Endothelial cell of umbilical vein (primary cell): ENCODE measurements around the gene UBE2C. TPM values are rescaled to one million over a fixed set of nuclear protein-coding genes. Genes with fewer than 3 reads are reported as not detected.

ENCODE experiments used
- BruUV-seq: library from RNA; stranded (reverse); fragments of 400-500 nt; replicated peaks from 2 replicates; lab custom pipeline; 2021; lab: Mats Ljungman, UMichigan
- CTCF ChIA-PET: fragments of 300-600, 350-600 bp; sonication (Branson Sonifier 250); formaldehyde crosslinking; loops from one replicate; lab custom pipeline; 2021; ENCODE audit warnings: antibody characterized with exemption, inconsistent platforms; lab: Charles Lee
- POLR2A ChIA-PET: fragments of 300-600, 350-600 bp; sonication (Branson Sonifier 250); formaldehyde crosslinking; loops from one replicate; lab custom pipeline; 2021; ENCODE audit warnings: antibody characterized with exemption, inconsistent platforms; lab: Charles Lee
- DNase-seq: peaks from one replicate; pipeline ENCODE4 v3.0.0-alpha.2; 2011; ENCODE audit warnings: low read depth, low spot score
- FAIRE-seq: peaks from 2 replicates; lab custom pipeline; 2011; peaks lifted over from hg19 to GRCh38; lab: Jason Lieb, UNC
- H2AFZ ChIP-seq: 2 replicates; pipeline ENCODE4 v1.6.0; 2012; ENCODE audit warnings: low read depth, low read length, control low read depth, inconsistent platforms
- H3K27ac ChIP-seq: 2 replicates; pipeline ENCODE4 v1.5.1; 2011; ENCODE audit warnings: low read depth, mild to moderate bottlenecking, control low read depth, low read length, moderate library complexity; ENCODE audit not compliant: insufficient read depth
- H3K27me3 ChIP-seq, 2 experiments: 2 replicates each; pipeline versions ENCODE4 v1.6.0 to v1.6.1; 2011; ENCODE audit warnings: low read length in 2 of 2, mixed read lengths in 1 of 2; ENCODE audit not compliant: control insufficient read depth in 2 of 2, insufficient read depth in 2 of 2
- H3K36me3 ChIP-seq, 2 experiments: 2 replicates in 1 of 2; 3 replicates in 1 of 2; pipeline ENCODE4 v1.5.1; 2011; ENCODE audit warnings: low read length in 2 of 2, mild to moderate bottlenecking in 1 of 2, moderate library complexity in 1 of 2; ENCODE audit not compliant: control insufficient read depth in 2 of 2, insufficient read depth in 2 of 2; ENCODE audit errors: extremely low read depth in 1 of 2
- H3K4me1 ChIP-seq: 3 replicates; pipeline ENCODE4 v1.5.1; 2011; ENCODE audit warnings: mild to moderate bottlenecking, low read length; ENCODE audit not compliant: control insufficient read depth, insufficient read depth; ENCODE audit errors: extremely low read depth
- H3K4me2 ChIP-seq: 2 replicates; pipeline ENCODE4 v1.6.1; 2011; ENCODE audit warnings: low read length, control low read depth, mixed read lengths; ENCODE audit not compliant: insufficient read depth
- H3K4me3 ChIP-seq, 3 experiments: fragments of 200-600 bp in 1 of 3; sonication (generic), shearing (Covaris generic) in 1 of 3; replicated peaks in 1 of 3; 2 replicates each; pipeline ENCODE4 v1.5.1; 2011 to 2016; ENCODE audit warnings: control low read depth in 3 of 3, low read length in 3 of 3, mild to moderate bottlenecking in 2 of 3, inconsistent platforms in 1 of 3, low read depth in 1 of 3, moderate library complexity in 1 of 3; ENCODE audit not compliant: insufficient read depth in 1 of 3
- H3K79me2 ChIP-seq: 2 replicates; pipeline ENCODE4 v1.6.0; 2012; ENCODE audit warnings: low read length, inconsistent platforms; ENCODE audit not compliant: control insufficient read depth, insufficient read depth
- H3K9ac ChIP-seq: replicated peaks from 2 replicates; pipeline ENCODE3; 2011; ENCODE audit warnings: low read length, control low read depth; ENCODE audit not compliant: insufficient read depth; ENCODE audit errors: extremely low read depth
- H3K9me1 ChIP-seq: replicated peaks from 3 replicates; pipeline ENCODE4 v1.6.0; 2011; ENCODE audit warnings: mild to moderate bottlenecking, low read length; ENCODE audit not compliant: control insufficient read depth, insufficient read depth; ENCODE audit errors: extremely low read depth
- H3K9me3 ChIP-seq: replicated peaks from 2 replicates; pipeline ENCODE4 v1.5.1; 2012; ENCODE audit warnings: low read length, inconsistent platforms; ENCODE audit not compliant: control insufficient read depth, insufficient read depth
- H4K20me1 ChIP-seq: replicated peaks from 2 replicates; pipeline ENCODE3; 2011; ENCODE audit warnings: mild to moderate bottlenecking, low read length; ENCODE audit not compliant: control insufficient read depth, insufficient read depth; ENCODE audit errors: extremely low read depth
- CTCF ChIP-seq, 2 donors: IDR thresholded peaks; 1 replicate in 1 of 2; 2 replicates in 1 of 2; pipeline ENCODE4 v1.5.1; 2011; ENCODE audit warnings: low read length in 2 of 2, mild to moderate bottlenecking in 2 of 2, moderate library complexity in 2 of 2, control low read depth in 1 of 2, inconsistent platforms in 1 of 2, low read depth in 1 of 2; ENCODE audit not compliant: insufficient read depth in 1 of 2; ENCODE audit errors: extremely low read depth in 1 of 2
- EZH2 ChIP-seq: IDR thresholded peaks from 2 replicates; pipeline ENCODE4 v1.6.1; 2012; ENCODE audit warnings: borderline replicate concordance, low read depth, mild to moderate bottlenecking, moderate library complexity, low read length, inconsistent platforms; ENCODE audit not compliant: severe bottlenecking
- FOS ChIP-seq: IDR thresholded peaks from 2 replicates; pipeline ENCODE4 v1.6.1; 2011; ENCODE audit warnings: mild to moderate bottlenecking, low read length, moderate library complexity, borderline replicate concordance; ENCODE audit not compliant: insufficient read depth
- GATA2 ChIP-seq: IDR thresholded peaks from 2 replicates; pipeline ENCODE4 v1.7.0; 2011; ENCODE audit warnings: low read depth, mild to moderate bottlenecking, moderate library complexity, mixed read lengths, low read length; ENCODE audit not compliant: insufficient read length, insufficient read depth
- JUN ChIP-seq: IDR thresholded peaks from 2 replicates; pipeline ENCODE4 v1.6.1; 2011; ENCODE audit warnings: borderline replicate concordance, low read depth; ENCODE audit not compliant: insufficient read length, insufficient read depth
- MAX ChIP-seq: IDR thresholded peaks from 2 replicates; pipeline ENCODE4 v1.6.1; 2011; ENCODE audit not compliant: insufficient read depth, insufficient read length
- MYC ChIP-seq: IDR thresholded peaks from one replicate; pipeline ENCODE4 v1.6.1; 2011; ENCODE audit warnings: mild to moderate bottlenecking, low read depth, low read length
- POLR2A ChIP-seq: IDR thresholded peaks from 2 replicates; pipeline ENCODE4 v1.6.1; 2012; ENCODE audit warnings: low read depth, mild to moderate bottlenecking, control low read depth, low read length
- POLR2AphosphoS5 ChIP-seq: IDR thresholded peaks from 2 replicates; pipeline ENCODE4 v1.6.1; 2012; ENCODE audit warnings: low read depth, mild to moderate bottlenecking, control low read depth, low read length, moderate library complexity; ENCODE audit not compliant: insufficient read depth
- dilution Hi-C: fragments of 300-500 bp; cut with MboI; formaldehyde crosslinking; loops from one replicate; pipeline ENCODE4 v1.15.0; 2019; ENCODE audit warnings: low sequenced_read_pairs; ENCODE audit not compliant: extremely low pct_ligation_motif_present
- intact Hi-C: fragments of 100-400 bp; cut with micrococcal nuclease; formaldehyde crosslinking; loops from one replicate; pipeline ENCODE4 v1.10.0; 2022
- polyA plus RNA-seq, 4 experiments: library from polyadenylated mRNA; depleted of rRNA in 3 of 4; stranded (reverse) in 3 of 4; unstranded in 1 of 4; fragments of >200 nt; gene quantifications; 2 replicates each; pipeline versions ENCODE4 v1.2.1 to v1.2.3, GENCODE V29; 2011 to 2012; ENCODE audit warnings: missing spikeins in 1 of 4
- total RNA-seq: library from RNA; stranded (reverse); gene quantifications from 2 replicates; pipeline ENCODE4 v1.2.3, GENCODE V29; 2021

Gene UBE2C
- total and polyA plus RNA-seq, 2 donors (not counting 3 experiments of a cell fraction or from before 2014, with no cell fraction given) = 129 to 130 TPM

- Histone ChIP-seq H3K36me3 (peaks cover 0 to 26% of the 10 kb centered on the region in 2 experiments), H4K20me1 (no peaks in the 10 kb centered on the region), H3K4me2 (no peak overlapping the region), H3K4me3 (no peak overlapping the region), H3K4me1 (no peaks in the 10 kb centered on the region), H3K9ac (no peak overlapping the region), H3K9me3 (no peaks in the 10 kb centered on the region), H3K9me1 (no peaks in the 10 kb centered on the region), H3K79me2 (no peaks in the 10 kb centered on the region), H3K27ac (no peak overlapping the region), H2AFZ (no peak overlapping the region), H3K27me3 (no peaks in the 10 kb centered on the region)
- ChIA-PET CTCF (no interaction called here), POLR2A (no interaction called here)
- intact Hi-C loops = no loop called here
- DNase-seq = no peak
- dilution Hi-C loops = no loop called here
- BruUV-seq = no TSS peak
- TF ChIP-seq MAX (no peak), JUN (no peak), POLR2AphosphoS5 (no peak), CTCF (IDR thresholded peaks at IDR 0.05; ENCODE audit: extremely low read depth in 1 of 2, insufficient read depth in 1 of 2, low read depth in 1 of 2, low read length in 2 of 2) (no peak), GATA2 (no peak), MYC (no peak), FOS (no peak), POLR2A (no peak), EZH2 (no peak)
- FAIRE-seq = no peak
These were observed 36.0 kb downstream of the UBE2C start for GRCh38 chr20:45848421-45848820.
